ENCODE data around the gene IGSF1.
"Not testable (repeated sequence)": the region's sequence is repeated elsewhere in the genome, so short reads cannot be mapped to it uniquely, and the experiment has no call there.

The IGSF1 gene

DNA sequence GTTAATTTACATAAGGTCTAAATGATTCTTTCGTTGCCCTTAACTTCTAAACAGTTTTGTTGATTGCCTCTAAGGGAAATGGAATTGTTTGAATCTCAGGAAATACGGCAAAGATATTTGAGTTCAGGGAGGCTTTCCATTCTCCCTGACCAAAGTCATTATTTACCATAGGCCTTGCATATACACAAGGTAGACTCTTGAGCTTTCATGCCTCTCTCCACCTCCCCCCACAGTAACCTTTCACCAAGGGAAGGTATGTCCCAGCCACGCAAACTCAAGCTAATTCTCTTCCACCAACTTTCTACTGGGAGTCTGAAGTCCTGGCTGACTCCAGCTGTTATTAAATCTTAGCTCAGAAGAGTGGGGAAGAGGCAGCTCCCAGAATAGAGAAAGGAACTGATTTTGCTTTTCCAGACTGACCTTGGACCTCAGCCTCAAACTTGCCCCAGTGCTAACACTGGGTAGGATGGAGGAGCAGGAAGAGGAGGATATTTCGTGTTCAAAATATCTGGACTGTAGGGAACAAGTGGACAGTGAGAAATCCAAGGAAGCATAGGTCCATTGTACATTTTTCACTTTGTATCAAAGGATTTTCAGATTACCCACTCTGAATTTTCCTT lies 1.4 kb downstream of the IGSF1 start:
- H3K9me3 Mint-ChIP-seq, result no peaks in the 10 kb centered on the region

DNA sequence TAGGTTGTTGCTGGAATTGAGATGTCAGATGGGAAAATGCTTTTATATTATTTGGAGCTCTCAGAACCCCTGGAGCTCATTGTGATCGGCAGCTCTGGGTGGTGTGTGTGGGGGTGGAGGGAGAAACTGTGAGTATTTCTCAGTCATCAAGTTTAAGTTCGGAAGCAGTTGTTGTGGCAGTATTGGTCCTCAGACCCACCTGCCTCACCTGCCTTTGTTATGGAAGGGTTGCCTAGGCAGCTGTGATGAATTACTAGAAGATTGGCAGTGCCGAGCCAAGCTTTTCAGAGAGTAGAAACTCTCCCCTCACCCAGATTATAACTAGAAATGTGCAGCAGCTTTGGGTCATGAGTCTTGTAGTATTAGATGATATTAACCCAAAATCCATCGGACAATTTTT lies 9.5 kb downstream of the IGSF1 start:
- Mint-ChIP-seq H3K9me3 (no peaks in the 10 kb centered on the region), H3K4me3 (no peak overlapping the region), H3K27me3 (ENCODE audit: low read depth) (no peaks in the 10 kb centered on the region), H3K4me1 (ENCODE audit: low read depth) (no peaks in the 10 kb centered on the region), H3K36me3 (ENCODE audit: low read depth) (no peaks in the 10 kb centered on the region), H3K27ac (no peak overlapping the region)

More for the DNA sequence above, 1.4 kb downstream of the IGSF1 start:
- Mint-ChIP-seq H3K4me3 (no peak overlapping the region), H3K36me3 (ENCODE audit: low read depth) (no peaks in the 10 kb centered on the region), H3K27me3 (ENCODE audit: low read depth) (no peaks in the 10 kb centered on the region), H3K27ac (no peak overlapping the region), H3K4me1 (ENCODE audit: low read depth) (no peaks in the 10 kb centered on the region)

DNA sequence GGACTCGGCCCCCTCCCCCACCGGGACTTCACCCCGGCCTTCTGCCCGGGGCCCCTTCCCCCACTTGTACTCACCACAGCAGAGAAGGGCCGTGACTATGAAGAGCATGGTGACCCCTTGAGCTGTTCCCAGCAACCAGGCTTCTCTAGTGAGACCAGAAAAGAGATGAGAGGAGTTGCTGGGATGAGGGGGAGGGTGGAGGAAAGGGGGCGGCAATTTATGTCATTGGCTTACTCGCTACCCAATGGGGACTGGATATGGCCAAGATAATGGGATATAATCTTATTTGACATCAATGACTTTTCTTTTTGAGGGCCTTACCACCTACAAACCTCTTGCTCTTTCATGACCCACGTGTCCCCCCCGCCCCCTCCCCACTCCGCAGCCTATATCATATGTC lies 9.9 kb downstream of the IGSF1 start:
- H3K4me3 Mint-ChIP-seq, result no peak overlapping the region
- no peak overlapping the region for H3K27ac Mint-ChIP-seq
- H3K27me3 Mint-ChIP-seq (ENCODE audit: low read depth), result no peaks in the 10 kb centered on the region
- H3K9me3 Mint-ChIP-seq, result no peaks in the 10 kb centered on the region
- no peaks in the 10 kb centered on the region for H3K4me1 Mint-ChIP-seq (ENCODE audit: low read depth)
- H3K36me3 Mint-ChIP-seq (ENCODE audit: low read depth), result no peaks in the 10 kb centered on the region

DNA sequence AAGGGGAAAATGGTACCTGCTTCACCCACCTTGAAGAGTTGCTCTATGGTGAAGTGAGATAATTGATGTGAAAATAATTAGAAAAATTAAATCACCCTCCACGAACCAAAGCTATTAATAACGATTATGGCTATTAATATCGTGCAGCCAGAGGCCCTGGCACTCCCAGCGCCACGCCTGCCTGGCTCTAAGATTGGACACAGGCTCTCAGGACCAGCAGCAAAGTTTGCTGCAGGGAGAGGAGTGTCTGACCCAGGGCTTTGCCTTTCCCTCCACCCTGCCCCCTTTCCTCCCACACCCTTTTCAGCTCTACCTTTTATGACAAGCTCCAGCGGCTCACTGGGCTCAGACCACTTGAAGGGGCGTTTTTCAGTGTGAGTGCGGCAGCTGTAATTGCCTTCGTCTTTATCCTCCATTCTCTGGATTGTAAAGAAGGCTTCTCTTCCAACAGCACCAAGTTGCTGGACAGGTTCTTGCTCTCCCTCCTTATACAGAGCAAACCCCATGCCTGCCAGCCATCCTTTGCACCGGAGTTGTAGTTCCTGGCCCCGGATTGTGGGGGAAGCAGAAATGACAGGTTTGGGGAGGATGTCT lies 11.5 kb downstream of the IGSF1 start:
- Mint-ChIP-seq H3K27me3 (ENCODE audit: low read depth) (no peaks in the 10 kb centered on the region), H3K36me3 (ENCODE audit: low read depth) (no peaks in the 10 kb centered on the region), H3K27ac (no peak overlapping the region), H3K9me3 (no peaks in the 10 kb centered on the region), H3K4me3 (no peak overlapping the region), H3K4me1 (ENCODE audit: low read depth) (no peaks in the 10 kb centered on the region)

DNA sequence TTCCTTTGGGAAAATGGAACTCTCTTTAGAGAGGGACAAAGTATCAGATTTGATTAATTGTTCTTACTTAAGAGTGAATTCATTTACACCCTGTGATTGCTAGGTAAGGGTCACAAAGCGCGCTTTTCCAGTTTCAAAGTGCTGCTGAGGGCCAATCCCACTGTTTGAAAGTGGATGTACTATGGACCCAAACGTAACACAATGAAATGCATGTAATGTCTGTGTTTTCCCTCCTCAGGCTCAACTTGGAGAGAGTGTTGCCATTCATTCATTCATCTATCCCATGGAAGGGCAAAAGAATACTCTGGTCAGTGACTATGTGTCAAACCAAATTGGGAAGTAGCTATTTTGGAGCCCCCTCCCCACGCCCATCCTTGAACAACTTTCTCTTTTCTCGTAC lies 16.1 kb downstream of the IGSF1 start:
- H3K27ac Mint-ChIP-seq, result no peak overlapping the region
- H3K4me1 Mint-ChIP-seq (ENCODE audit: low read depth), result no peaks in the 10 kb centered on the region
- no peak overlapping the region for H3K4me3 Mint-ChIP-seq
- H3K9me3 Mint-ChIP-seq, result no peaks in the 10 kb centered on the region
- H3K27me3 Mint-ChIP-seq (ENCODE audit: low read depth), result no peaks in the 10 kb centered on the region
- H3K36me3 Mint-ChIP-seq (ENCODE audit: low read depth), result no peaks in the 10 kb centered on the region

DNA sequence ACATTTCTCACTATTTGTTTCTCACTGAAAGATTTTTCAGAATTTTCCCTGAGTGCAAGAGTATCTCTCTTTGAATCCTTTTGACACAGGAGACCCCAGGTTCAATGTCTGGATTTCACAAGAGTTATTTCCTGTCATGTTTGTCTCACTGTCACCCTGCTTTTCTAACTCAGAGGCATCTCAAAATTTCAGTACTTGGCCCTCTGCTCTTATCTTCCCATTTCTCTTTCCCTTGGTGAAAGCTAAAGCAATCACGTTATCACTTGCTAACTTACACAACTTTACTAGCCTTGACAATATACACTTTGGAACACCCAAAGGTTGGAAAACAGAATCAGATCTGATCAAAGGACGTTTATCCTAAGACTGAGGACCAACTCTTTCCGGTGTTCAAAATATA lies 17.3 kb downstream of the IGSF1 start:
- H3K9me3 Mint-ChIP-seq, result no peaks in the 10 kb centered on the region
- H3K4me3 Mint-ChIP-seq, result no peak overlapping the region
- no peaks in the 10 kb centered on the region for H3K27me3 Mint-ChIP-seq (ENCODE audit: low read depth)
- no peaks in the 10 kb centered on the region for H3K4me1 Mint-ChIP-seq (ENCODE audit: low read depth)
- no peak overlapping the region for H3K27ac Mint-ChIP-seq
- H3K36me3 Mint-ChIP-seq (ENCODE audit: low read depth), result no peaks in the 10 kb centered on the region

DNA sequence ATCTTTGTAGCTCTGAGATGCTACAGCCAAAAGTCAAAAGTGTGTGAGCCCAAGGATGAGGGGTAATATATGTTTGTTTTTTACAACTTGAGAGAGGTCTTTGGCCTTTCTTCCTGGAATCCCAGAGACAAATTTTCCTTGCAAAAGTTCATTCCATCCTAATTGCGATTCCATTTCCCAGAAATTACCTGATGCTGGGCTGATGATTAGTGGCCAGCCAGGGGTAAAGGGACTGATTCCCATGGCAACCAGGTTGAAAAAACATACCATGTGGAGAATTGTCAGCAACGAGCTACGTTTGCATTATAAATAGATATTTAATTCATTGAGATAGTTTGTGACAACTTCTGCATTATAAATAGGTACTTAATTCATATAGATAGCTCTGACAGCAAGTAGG lies 17.8 kb downstream of the IGSF1 start:
- H3K9me3 Mint-ChIP-seq, result no peaks in the 10 kb centered on the region

DNA sequence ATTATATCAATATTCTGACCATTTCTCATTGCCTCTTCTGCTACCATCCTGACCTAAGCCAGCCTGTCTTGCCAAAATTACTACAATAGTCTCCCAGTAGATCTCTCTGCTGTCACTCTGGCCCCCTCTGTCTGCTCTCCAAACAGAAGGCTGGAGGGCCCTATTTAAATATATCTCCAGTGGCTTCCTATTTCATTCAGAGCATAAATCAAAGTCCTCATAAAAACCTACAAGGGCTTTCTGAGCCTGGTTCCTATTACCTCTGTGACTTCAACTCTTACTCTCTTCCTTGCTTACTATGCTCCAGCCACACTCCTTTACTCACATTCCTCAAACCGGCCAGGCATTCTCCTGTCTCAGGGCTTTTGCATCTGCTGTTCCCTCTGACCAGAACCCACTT lies 19.0 kb downstream of the IGSF1 start:
- H3K27me3 Mint-ChIP-seq (ENCODE audit: low read depth), result no peaks in the 10 kb centered on the region
- H3K27ac Mint-ChIP-seq, result no peak overlapping the region
- H3K9me3 Mint-ChIP-seq, result no peaks in the 10 kb centered on the region
- no peaks in the 10 kb centered on the region for H3K4me1 Mint-ChIP-seq (ENCODE audit: low read depth)
- no peak overlapping the region for H3K4me3 Mint-ChIP-seq
- H3K36me3 Mint-ChIP-seq (ENCODE audit: low read depth), result no peaks in the 10 kb centered on the region

More for the DNA sequence above, 17.8 kb downstream of the IGSF1 start:
- no peaks in the 10 kb centered on the region for H3K4me1 Mint-ChIP-seq (ENCODE audit: low read depth)
- H3K4me3 Mint-ChIP-seq, result no peak overlapping the region
- H3K27me3 Mint-ChIP-seq (ENCODE audit: low read depth), result no peaks in the 10 kb centered on the region
- H3K27ac Mint-ChIP-seq, result no peak overlapping the region
- H3K36me3 Mint-ChIP-seq (ENCODE audit: low read depth), result no peaks in the 10 kb centered on the region

DNA sequence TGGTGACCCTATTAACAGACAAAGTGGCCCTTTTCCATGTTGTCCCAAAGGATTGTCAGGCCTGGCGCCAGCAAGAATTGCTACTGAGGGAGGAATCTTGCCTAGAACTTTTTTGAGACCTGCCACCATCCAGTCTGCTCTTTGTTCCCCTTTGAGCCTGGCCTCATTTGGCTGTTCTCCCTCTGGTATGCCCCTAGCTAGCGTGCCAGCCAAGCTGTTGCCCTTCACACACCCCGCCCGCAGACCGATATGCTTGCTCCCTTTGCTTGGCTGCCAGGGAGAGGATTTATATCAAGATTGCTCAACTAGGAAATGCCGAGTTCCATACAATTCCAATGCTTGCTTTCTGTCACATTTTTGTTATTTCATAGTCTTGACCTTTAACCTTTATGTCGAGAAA lies 24.4 kb downstream of the IGSF1 start:
- Mint-ChIP-seq H3K4me3 (no peak overlapping the region), H3K27ac (no peak overlapping the region), H3K4me1 (ENCODE audit: low read depth) (no peaks in the 10 kb centered on the region), H3K27me3 (ENCODE audit: low read depth) (no peaks in the 10 kb centered on the region), H3K9me3 (no peaks in the 10 kb centered on the region), H3K36me3 (ENCODE audit: low read depth) (no peaks in the 10 kb centered on the region)

DNA sequence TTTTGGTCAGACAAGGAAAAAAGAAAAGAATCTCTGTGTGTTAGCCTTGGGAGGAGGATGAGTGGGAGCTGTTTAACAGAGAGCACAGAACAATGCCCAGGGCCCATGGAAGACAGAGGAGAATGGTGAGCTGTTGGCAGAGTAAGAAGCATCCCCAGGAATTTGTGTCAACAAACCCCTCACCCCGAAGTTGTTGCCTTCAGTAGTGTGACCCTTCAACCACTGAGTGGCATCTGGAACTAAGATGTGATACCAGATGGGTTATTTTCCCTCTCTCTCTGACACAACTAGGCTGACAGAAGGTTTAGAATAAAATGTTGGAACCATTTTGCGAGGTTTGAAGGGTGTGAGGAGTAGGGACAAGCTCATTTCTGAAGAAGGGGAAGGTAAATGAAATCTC lies 25.1 kb downstream of the IGSF1 start:
- Mint-ChIP-seq H3K4me3 (no peak overlapping the region), H3K9me3 (no peaks in the 10 kb centered on the region), H3K27ac (no peak overlapping the region), H3K4me1 (ENCODE audit: low read depth) (no peaks in the 10 kb centered on the region), H3K27me3 (ENCODE audit: low read depth) (no peaks in the 10 kb centered on the region), H3K36me3 (ENCODE audit: low read depth) (no peaks in the 10 kb centered on the region)

DNA sequence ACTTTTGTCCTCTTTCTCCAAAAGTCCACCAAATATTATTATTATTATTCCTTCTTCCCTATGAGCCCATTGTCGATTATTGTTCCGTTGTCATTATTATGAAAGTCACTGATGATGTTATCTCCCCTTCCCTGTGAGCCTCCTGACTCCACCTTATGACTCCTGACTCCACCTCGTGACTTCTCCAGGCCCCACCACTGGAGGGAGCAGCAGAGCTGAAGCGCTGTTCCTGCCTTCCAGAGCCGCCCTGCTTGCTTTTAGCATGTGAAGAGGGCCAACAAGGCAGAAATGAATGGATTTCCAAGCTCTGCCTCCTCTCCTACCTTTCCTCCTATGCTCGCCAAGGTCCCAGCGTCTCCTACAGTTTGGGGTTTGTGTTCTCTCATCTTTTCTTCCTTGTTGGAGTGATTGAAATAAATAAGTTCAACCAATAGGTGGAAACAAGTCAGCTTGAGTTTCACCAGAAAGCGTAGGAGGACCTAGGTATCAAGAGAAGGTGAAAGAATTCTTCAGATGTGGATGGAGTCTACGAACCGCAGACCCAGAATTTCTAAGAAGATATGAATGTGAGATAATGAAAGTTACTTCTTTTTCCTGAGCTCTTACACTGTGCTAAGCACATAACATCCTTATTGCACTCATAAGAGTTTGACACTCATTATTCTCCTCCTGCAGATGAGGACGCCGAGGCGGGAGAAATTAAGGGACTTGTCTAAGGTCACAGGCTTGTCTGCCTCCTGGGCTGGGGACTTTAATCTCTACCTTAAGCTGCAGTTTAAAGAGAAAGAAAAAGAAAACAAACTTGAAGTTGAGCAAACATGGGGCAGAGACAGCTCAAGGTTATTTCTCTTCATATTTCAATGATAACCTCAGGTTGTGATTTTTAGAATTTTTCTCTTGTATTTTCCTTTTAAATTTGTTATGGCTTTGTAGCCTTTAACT lies 26.1 kb downstream of the IGSF1 start:
- Mint-ChIP-seq H3K4me3 (no peak overlapping the region), H3K9me3 (no peaks in the 10 kb centered on the region), H3K36me3 (ENCODE audit: low read depth) (no peaks in the 10 kb centered on the region), H3K4me1 (ENCODE audit: low read depth) (no peaks in the 10 kb centered on the region), H3K27ac (no peak overlapping the region), H3K27me3 (ENCODE audit: low read depth) (no peaks in the 10 kb centered on the region)

DNA sequence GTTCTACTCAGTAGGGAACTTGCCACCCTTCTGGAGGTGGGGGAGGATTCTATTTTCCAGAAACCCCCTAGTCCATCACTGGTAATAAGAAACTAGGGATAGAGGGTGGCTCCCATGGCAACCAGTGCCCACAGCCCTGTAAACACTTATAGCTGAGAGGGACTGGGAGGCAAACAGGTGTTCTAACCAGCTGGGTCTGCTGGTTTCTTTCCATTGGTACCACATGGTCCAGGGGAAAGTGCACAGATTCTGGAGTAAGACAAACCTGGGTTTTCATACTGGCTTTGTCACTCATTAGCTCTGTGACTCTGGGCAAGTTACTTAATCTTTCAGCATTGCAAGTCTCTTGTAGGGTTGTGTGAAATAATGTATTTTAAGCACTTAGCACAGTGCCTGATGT lies 26.9 kb downstream of the IGSF1 start:
- Mint-ChIP-seq H3K36me3 (ENCODE audit: low read depth) (no peaks in the 10 kb centered on the region), H3K27me3 (ENCODE audit: low read depth) (no peaks in the 10 kb centered on the region), H3K27ac (no peak overlapping the region), H3K9me3 (no peaks in the 10 kb centered on the region), H3K4me1 (ENCODE audit: low read depth) (no peaks in the 10 kb centered on the region), H3K4me3 (no peak overlapping the region)

DNA sequence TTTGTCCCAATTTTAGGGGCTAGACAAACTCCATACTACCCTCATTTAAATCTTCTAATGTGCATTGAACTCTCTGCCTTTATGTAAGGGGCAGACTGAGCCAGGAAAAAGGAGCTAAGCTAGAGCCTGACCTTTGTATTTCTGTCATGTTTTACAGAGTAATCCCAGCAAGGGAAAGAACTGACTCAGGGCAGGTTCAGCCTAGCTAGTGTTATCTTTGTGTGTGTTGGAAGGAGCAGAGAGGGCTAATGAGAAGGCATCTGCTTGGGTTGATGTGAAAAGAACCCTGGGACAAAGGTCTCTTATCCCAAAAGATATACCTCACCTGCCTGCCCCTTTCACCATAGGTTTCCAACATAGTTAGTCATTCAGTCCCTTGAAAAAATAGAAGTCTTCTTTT lies 31.7 kb downstream of the IGSF1 start:
- H3K4me3 Mint-ChIP-seq, result no peak overlapping the region

DNA sequence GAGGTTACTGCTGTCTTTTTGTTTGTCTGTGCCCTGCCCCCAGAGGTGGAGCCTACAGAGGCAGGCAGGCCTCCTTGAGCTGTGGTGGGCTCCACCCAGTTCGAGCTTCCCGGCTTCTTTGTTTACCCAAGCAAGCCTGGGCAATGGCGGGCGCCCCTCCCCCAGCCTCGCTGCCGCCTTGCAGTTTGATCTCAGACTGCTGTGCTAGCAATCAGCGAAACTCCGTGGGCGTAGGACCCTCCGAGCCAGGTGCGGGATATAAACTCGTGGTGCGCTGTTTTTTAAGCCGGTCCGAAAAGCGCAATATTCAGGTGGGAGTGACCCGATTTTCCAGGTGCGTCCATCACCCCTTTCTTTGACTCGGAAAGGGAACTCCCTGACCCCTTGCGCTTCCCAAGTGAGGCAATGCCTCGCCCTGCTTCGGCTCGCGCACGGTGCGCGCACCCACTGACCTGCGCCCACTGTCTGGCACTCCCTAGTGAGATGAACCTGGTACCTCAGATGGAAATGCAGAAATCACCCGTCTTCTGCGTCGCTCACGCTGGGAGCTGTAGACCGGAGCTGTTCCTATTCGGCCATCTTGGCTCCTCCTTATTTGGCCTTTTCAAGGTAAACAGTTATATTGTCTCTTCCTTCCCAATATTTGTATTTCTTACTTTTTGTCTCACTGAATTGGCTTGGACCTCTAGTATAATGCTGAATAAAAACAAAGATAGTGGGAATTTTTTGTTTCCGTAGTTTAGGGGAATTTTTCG lies 37.9 kb downstream of the IGSF1 start:
- H3K36me3 Mint-ChIP-seq (ENCODE audit: low read depth); H3K27ac Mint-ChIP-seq; H3K4me1 Mint-ChIP-seq (ENCODE audit: low read depth); H3K9me3 Mint-ChIP-seq; H3K27me3 Mint-ChIP-seq (ENCODE audit: low read depth); H3K4me3 Mint-ChIP-seq: not testable (repeated sequence)

More for the DNA sequence above, 31.7 kb downstream of the IGSF1 start:
- H3K27ac Mint-ChIP-seq, result no peak overlapping the region
- no peaks in the 10 kb centered on the region for H3K27me3 Mint-ChIP-seq (ENCODE audit: low read depth)
- H3K36me3 Mint-ChIP-seq (ENCODE audit: low read depth), result no peaks in the 10 kb centered on the region
- H3K9me3 Mint-ChIP-seq, result no peaks in the 10 kb centered on the region
- no peaks in the 10 kb centered on the region for H3K4me1 Mint-ChIP-seq (ENCODE audit: low read depth)
